GM18519 (cell line): ENCODE data around the gene TESMIN.

Experiments
- ATAC-seq: cut with Tn5 transposase; IDR thresholded peaks from one replicate; pipeline ENCODE4 v1.9.1; 2021; ENCODE audit warnings: mild to moderate bottlenecking, moderate library complexity; ENCODE audit not compliant: unreplicated experiment, low FRiP score

Gene TESMIN, protein sequence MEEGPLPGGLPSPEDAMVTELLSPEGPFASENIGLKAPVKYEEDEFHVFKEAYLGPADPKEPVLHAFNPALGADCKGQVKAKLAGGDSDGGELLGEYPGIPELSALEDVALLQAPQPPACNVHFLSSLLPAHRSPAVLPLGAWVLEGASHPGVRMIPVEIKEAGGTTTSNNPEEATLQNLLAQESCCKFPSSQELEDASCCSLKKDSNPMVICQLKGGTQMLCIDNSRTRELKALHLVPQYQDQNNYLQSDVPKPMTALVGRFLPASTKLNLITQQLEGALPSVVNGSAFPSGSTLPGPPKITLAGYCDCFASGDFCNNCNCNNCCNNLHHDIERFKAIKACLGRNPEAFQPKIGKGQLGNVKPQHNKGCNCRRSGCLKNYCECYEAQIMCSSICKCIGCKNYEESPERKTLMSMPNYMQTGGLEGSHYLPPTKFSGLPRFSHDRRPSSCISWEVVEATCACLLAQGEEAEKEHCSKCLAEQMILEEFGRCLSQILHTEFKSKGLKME

DNA sequence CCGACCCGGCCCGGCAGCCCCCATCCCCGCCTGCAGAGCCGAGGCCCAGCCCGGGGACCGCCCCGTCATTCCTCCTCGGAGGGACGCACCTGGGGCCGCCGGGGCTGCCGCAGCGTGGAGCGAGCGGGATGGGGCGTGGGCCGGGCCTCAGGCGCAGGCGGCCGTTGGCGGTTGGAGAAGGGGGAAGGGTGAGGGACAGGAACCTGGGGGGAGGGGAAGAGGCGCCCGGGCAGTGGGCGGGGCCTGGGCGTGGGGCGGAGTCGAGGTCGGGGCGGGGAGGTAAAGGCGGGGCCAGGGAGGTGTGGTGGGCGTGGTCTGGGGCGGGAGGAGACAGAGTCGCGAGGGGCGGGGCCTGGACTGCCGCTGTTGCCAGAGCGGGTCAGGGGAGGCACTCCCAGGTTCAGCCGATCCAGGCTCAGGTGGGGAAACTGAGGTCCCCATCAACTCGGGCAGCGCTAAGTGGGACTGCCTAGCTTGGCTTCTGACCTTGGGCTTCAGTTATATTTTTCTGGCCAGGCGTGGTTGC lies at the start of gene TESMIN:
Gene TESMIN, minus strand, starts transcription at position 190 of the 526 bp plus-strand sequence. CDS start 860 bp downstream, outside the sequence.
- ATAC-seq: no peak

DNA sequence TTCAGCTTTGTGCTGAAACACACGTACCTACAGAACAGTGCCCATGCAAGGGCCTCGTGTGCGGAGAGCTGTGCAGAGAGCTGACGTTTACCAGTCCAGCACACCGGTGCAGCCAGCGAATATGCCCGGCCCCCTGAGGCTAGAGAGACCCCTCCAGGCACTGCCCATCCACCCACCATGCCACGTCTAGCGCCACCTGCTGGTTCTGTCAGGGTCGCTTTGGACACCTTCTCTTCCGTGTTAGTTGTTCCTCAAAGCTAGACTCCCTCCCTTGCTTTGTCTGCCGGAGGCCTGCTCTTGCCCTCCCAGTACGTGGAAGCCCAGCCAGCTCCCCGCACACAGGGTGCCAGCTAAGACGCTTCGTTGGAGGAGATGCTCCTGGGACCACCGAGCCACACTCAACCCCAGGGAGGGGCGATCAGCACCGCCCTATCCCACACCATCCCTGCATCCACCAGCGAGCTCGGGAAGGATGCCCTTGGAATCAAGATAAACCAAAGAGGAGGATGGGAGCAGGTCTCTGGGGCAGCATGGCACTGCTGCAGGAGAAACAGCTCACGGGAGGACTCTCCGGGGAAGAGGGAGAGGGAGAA lies 47.0 kb upstream of the TESMIN start:
- no peak for ATAC-seq

DNA sequence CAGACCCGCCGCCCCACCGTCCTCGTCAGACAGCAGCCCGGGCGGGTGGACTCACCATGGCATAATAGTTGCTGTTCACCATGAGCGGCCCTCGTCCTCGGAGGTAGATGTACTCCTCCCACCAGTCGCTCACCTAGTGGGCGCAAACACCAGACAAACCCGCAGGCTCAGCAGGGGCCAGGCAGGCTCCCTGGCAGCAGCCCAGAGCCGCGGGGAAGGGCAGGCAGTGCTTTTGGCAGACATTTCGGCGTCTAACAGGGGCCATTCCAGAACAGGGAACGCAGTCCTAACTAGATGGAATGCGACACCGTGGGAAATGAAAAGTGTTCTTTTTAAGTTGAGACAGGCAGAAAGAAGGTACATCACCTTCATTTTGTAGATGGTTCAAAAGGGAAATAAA lies 45.5 kb upstream of the TESMIN start:
- no peak for ATAC-seq

DNA sequence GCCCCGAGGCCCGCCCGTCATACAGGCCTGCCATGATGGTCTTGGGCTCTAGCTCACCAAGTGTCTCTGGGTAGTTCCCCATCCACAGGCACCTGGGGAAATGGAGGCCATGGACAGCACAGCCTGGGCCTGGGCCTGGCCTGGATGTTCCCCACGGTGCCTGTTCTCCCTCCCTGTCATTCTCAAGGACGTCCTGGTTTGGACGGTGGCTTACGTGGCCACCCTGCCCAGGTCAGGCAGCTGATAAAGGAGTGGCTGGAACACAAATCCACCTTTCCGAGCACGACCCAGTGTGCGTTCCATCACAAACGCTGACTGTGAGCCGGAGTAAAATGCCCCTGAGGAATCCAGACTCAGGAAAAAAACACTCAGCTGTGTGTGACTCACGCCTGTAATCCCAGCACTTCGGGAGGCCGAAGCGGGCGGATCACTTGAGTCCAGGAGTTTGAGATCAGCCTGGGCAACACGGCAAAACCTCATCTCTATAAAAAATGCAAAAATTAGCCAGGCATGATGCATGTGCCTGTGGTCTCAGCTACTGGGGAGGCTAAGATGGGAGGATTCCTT lies 41.2 kb upstream of the TESMIN start:
- ATAC-seq: no peak

DNA sequence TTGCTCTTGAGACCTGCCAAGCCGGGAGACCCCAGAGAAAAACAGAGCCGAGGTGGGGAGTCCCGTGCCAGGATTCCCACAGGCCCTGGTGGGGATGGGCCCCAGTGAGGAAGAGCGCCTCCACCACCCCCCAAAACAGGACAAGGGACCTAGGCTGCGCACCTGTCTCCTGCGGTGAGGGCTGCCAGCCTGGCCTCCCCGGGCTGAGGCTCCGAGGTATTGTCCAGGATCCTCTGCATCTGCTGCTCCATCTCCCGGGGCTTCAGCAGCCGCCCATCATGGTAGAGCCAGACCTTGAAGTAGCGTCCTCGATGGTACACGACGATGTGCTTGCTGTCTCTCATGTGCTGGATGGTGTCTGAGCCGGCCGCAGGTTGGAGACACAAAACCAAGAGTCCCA lies 33.3 kb upstream of the TESMIN start:
- ATAC-seq: no peak

DNA sequence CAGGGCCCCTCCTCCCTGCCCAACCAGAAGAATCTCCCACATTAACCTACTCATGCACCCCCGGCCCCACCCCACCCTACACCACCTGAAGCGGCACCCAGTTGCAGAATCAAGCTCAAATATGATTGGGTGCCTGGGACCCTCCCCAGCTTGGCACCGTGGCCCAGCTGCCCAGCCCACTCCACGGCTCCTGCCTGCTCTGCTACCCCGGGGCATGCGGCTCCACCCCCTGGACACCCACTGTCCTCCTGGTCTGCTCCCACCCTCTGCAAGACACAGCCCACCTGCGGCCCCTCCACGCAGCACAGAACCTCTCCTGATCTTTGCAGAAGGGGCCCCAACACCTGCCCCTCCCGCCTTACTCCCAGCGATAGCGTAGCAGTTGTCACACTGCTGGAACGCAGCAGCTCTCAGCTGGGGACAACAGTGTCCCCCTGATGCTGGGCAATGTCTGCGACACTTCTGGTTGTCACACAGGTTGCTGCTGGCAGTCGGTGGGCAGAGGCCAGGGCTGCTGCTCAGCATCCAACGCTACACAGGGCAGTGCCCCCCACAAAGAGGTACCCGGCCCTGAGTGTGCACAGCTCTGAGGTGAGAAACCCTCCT lies 32.0 kb upstream of the TESMIN start:
- ATAC-seq: no peak

DNA sequence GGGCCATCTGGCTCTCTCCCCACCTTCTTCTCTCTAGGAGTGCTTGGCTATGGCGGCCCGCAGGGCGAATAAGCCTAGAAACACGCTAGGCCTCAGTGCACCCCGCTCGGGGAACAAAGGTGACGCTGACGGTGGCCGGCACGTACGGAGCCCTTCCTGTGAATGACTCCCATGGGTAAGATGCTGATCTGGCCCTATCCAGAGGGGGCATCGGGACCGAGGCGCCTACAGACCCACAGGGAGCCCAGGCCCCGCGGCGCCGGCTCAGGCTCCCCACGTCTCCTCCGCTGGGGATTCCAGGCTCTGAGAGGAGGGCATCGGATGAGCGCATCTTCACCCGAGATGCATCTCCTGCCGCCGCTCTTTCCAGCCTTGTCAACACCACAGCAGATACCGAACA lies 31.4 kb upstream of the TESMIN start:
- ATAC-seq: no peak

DNA sequence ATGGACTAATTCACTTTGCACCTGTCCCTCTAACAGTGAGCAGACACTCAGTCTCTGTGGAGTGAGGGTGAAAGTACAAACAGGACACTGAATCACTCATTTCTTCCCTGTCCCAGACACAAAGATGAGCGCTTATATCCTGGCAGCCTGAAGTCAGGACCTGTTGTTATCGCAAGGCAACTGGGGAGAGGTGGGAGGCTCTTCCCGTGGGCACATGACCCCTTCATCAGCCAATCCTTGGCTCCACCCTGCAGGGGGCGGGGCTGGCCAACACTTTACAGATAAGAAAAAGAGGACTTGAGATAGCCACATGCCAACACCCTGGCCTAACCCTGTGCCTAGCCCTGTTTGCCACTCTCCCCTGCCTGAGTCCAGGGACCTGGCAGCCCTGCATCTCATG lies 29.5 kb upstream of the TESMIN start:
- no peak for ATAC-seq

DNA sequence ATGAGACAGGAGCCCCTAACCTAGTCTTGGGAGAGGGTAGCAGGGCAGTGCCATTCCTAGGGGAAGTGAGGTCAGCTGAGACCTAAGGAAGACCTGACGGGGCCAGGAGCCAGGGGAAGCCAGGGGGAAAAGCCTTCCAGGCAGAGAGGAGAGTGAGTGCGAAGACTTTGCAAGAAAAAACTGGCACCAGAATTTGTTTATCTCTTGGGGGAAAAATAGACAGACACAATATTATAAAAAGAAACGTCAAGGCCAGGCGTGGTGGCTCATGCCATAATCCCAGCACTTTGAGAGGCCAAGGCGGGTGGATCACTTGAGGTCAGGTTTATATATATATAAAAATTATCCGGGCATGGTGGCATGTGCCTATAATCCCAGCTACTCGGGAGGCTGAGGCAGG lies 26.9 kb upstream of the TESMIN start:
- no peak for ATAC-seq

DNA sequence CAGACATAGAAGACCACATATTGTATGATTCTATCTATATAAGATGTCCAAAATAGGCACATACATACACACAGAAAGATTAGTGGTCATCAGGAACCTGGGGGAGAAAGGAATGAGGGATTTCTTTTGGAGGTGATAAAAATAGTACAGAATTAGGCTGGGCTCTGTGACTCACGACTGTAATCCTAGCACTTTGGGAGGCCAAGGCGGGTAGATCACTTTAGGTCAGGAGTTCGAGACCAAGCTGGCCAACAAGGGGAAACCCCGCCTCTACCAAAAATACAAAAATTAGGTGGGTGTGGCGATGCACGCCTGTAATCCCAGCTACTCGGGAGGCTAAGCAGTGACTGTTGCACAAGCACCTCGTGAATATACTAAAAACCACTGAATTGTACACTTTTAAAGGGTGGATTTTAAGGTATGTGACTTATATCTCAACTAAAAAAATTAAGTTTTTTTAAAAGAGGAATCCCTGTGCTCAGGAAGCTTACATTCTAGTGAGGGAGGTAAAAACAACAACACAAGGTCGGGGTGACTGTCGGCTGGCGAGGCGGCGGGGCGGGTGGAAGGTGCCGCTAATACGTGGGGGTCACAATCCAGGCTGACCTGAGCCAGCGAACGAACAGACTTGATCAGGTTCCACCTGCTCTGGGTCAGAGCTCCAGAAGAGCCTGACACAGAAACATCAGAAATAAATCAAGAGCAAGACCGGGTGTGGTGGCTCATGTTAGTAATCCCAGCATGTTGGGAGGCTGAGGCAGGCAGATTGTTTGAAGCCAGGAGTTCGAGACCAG lies 25.3 kb upstream of the TESMIN start:
- ATAC-seq: no peak

DNA sequence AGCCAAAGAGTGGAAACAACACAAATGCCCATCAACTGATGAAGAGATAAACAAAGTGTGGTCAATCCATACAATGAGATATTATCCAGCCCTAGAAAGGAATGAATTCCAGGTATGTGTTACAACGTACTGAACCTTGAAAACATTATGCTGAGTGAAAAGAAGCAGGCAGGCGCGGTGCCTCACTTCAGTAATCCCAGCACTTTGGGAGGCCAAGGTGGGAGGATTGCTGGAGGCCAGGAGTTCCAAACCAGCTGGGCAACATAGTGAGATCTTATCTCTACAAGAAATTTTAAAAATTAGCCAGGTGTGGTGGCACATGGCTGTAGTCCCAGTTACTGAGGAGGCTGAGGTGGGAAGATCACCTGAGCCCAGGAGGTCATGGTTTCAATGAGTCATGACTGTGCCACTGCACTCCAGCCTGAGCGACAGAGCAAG lies 24.6 kb upstream of the TESMIN start:
- ATAC-seq: no peak

DNA sequence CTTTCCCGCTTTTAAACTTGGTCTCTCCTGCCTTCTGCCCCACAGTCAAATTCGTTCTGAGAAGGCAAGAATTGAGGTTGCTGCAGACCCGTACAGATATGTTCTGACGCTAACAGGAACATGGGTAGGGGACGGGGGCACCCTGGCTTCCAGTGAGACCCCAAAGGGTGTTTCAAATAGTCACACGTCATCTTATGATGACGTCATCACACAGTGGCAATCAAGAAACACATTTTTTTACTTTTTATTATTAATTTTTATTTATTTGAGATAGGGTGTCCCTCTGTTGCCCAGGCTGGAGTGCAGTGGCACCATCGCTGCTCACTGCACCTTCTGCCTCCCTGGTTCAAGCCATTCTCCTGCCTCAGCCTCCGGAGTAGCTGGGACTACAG lies 22.9 kb upstream of the TESMIN start:
- no peak for ATAC-seq

DNA sequence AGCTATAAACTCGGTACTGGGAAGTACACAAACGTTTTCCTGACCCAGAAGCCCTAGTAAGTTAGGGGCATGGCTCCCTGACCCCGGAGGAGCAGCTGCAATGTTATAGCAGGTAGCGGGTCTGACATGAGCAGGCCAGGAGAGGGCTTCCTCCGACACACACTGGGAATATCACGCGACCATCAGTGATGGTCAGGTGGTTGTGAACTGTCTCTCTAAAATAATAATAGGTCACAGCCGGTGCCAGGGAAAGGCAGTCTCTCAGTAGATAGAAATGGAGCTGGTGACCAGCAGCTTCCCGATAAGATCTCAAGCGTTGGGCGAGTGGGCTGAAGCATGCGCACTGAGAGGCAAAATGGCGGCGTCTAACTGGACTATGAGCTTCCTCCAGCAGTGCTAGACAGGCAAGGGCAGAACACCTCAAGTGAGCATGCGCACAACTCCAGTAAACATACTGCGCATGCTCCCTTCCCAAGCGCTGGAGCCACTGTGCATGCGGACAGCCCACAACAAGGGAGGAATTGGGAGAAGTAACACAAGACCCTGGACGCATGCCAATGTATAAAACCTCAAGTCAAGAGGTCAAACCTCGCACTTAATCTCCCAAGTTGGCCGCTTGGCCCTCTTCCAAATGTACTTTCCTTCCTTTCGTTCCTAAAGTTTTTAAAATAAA lies 22.3 kb upstream of the TESMIN start:
- no peak for ATAC-seq

DNA sequence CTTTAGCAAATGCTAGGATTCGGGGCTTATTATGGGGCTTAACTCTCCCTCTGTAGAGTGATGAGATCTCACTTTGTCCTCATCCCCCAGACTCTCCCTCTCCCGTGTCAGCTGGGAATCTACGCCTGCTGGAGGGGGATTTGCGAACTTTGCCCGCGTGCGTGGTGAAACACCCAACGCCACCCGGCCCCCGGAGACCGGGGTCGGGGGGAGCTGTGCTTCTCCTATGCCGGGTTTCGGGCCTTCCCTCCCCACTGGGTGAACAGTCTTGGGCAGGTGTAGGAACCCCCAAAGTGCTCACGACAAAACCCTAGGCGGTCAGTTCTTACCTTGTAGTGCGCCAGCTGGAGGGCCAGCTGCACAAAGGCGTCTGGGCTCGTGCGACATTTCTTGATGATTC lies 21.6 kb upstream of the TESMIN start:
- no peak for ATAC-seq

DNA sequence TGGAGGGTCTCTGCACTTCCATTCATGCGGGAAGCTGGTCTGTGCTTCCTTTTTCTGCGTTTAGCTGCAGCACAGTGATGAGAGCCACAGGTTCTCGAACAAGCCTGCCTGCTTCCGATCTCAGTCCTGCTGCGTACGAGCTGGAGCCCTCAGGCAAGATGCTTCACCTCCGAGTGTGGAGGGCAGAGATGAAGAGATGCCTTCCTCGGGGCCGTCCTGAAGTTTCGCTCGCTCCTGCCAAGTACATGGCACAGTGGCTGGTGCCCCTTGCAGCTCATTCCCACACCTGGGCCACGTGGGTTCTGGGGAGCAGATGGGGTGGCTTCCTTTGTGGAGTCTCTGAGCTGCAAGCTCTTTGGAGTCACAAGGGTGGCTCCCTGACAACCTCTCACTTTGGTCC lies 19.5 kb upstream of the TESMIN start:
- ATAC-seq: no peak

DNA sequence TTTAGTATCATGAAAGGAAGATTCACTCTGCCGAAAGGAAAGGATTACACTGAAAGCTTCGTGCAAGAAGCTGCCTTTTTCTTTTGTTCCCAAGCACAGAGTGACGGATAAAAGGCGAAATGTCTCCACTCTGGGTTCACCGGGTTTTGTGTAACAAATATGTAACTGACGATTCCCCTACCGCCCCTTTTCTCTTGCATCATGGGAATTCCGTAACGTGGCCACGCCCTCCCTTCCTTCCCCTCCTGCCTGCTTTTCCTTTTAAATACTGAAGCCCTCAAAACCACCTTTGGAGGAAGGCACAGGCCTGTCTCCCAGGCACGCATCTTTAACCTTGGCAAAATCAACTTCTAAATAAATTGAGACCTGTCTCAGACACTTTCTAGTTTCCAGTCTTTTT lies 16.4 kb upstream of the TESMIN start:
- no peak for ATAC-seq

DNA sequence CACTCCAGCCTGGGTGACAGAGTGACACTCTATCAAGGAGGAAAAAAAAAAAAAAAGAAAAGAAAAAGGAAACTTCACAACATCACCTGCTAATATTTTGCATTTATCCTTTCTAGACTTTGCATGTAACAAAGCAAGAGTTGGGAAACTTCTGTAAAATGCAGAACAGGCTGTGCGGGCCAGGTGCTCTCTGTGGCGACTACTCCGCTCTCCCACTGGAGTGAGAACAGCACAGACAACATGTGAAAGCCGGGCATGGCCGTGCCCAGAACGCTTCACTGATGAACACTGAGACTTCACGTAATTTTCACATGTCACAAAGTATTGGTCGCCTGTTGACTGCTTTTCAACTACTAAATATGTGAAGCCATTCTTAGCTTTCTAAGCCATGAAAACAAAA lies 15.5 kb upstream of the TESMIN start:
- no peak for ATAC-seq

DNA sequence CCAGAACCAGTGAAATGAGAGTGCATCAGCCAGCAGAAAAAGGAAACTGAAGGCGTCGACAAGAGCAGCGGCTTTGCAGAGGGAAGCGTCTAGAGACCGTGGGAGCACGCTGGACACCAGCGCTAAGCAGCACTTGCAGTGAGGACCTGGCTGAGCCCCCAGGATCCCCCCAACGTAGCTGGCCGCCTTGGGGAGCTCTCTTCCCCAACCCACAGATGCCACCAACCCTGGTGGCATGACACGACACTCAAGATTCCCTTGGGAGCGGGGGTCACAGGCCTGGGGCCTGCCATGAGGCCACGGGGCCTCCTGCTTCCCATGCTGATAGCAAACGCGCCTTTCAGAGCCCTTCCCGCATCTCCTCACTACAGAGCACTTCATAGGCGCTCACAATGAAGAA lies 13.4 kb upstream of the TESMIN start:
- ATAC-seq: no peak

DNA sequence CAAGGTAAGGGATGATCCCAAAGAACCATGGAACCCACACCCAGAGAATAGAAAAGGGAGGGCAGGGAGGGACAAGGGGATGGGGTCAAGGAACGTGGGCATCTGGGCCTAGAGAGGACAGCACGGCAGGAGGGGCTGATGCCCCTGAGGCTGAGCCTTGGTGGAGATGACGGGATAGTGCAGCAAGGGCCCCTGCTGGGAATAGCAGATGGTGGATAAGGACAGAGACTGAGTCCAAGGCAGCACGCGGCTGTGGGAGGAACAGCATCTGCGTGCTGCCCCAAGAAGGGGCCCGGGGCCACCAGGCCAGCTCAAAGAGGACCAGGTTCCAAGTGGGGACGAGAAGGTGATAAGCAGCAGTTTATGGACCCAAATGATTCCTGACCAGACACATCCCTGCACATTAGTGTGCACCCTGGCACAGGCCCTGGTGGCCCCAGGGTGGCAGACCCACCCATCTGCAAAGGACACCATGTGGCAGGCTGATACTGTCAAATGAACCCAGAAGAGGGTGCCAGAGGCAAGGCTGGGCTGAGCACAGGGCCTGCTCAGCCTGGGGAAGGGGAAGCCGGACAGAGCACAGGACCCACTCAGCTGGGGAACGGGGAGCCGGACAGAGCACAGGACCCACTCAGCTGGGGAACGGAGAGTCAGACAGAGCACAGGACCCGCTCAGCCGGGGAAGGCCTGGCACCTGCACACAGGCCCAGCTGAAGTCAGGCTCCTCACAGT lies 12.8 kb upstream of the TESMIN start:
- no peak for ATAC-seq
